GM21723 (cell line): ENCODE data around the gene DDX20.
A peak's percentile ranks its signal among the peaks of the same experiment; 100 is the strongest.

Source experiments
- ATAC-seq: cut with Tn5 transposase; IDR thresholded peaks from one replicate; pipeline ENCODE4 v1.9.1; 2021; ENCODE audit warnings: mild to moderate bottlenecking, moderate library complexity; ENCODE audit not compliant: unreplicated experiment

DDX20 gene

GRCh38 chr1:111746614-111746999 lies 9.1 kb upstream of the DDX20 start:
- no peak for ATAC-seq

GRCh38 chr1:111747282-111747734 lies 8.4 kb upstream of the DDX20 start:
- peak; percentile 51 for ATAC-seq

GRCh38 chr1:111747947-111748346 lies 7.8 kb upstream of the DDX20 start:
- no peak for ATAC-seq

- ATAC-seq = no peak
These were observed 6.1 kb upstream of the DDX20 start for GRCh38 chr1:111749628-111750027.

- ATAC-seq = no peak
These were observed 4.8 kb upstream of the DDX20 start for GRCh38 chr1:111750856-111751255.

GRCh38 chr1:111751906-111752575 lies 3.7 kb upstream of the DDX20 start:
- ATAC-seq = no peak

- peak; percentile 6 for ATAC-seq
These were observed 744 bp upstream of the DDX20 start for GRCh38 chr1:111754984-111755330.

GRCh38 chr1:111756124-111756513 lies 418 bp downstream of the DDX20 start:
- ATAC-seq = peak; percentile 19

GRCh38 chr1:111758373-111758772 lies 2.7 kb downstream of the DDX20 start:
- ATAC-seq = no peak

GRCh38 chr1:111761717-111762116 lies 6.0 kb downstream of the DDX20 start:
- ATAC-seq = no peak

GRCh38 chr1:111762332-111762731 lies 6.6 kb downstream of the DDX20 start:
- no peak for ATAC-seq

- ATAC-seq = no peak
These were observed 12.3 kb downstream of the DDX20 start for GRCh38 chr1:111768023-111768422.

GRCh38 chr1:111768625-111769024 lies 12.9 kb downstream of the DDX20 start:
- ATAC-seq = no peak

- ATAC-seq = no peak
These were observed 13.9 kb downstream of the DDX20 start for GRCh38 chr1:111769517-111770146.

- no peak for ATAC-seq
These were observed 15.2 kb downstream of the DDX20 start for GRCh38 chr1:111770916-111771315.

- ATAC-seq = no peak
These were observed 20.3 kb downstream of the DDX20 start for GRCh38 chr1:111775966-111776365.

- no peak for ATAC-seq
These were observed 20.7 kb downstream of the DDX20 start for GRCh38 chr1:111776391-111776790.

- no peak for ATAC-seq
These were observed 21.2 kb downstream of the DDX20 start for GRCh38 chr1:111776861-111777260.

- ATAC-seq = no peak
These were observed 21.6 kb downstream of the DDX20 start for GRCh38 chr1:111777301-111777700.

- ATAC-seq = no peak
These were observed 22.4 kb downstream of the DDX20 start for GRCh38 chr1:111778066-111778465.

GRCh38 chr1:111778541-111779051 lies 22.9 kb downstream of the DDX20 start:
- ATAC-seq = no peak

- ATAC-seq = no peak
These were observed 23.8 kb downstream of the DDX20 start for GRCh38 chr1:111779546-111779945.
